K562 (cell line): ENCODE results near the gene PEX5L. TPM values are rescaled to one million over a fixed set of nuclear protein-coding genes. Genes with fewer than 3 reads are reported as not detected.

Source experiments
- ATAC-seq: fragments of 200-7000 bp; cut with Tn5 transposase; 3 replicates; pipeline ENCODE4 v1.9.1; 2020; ENCODE audit warnings: moderate library complexity
- BruUV-seq: library from RNA; stranded (reverse); fragments of 400-500 nt; replicated peaks from 2 replicates; lab custom pipeline; 2021; lab: Mats Ljungman, UMichigan
- CTCF ChIA-PET: fragments of 300-600 bp; formaldehyde crosslinking; extraction: SDS; loops from one replicate; lab custom pipeline; 2021; ENCODE audit warnings: low intra/inter-chr PET ratio; lab: Yijun Ruan, JAX
- POLR2A ChIA-PET: fragments of 300-600, 350-650 bp; sonication (Branson Sonifier 250); formaldehyde crosslinking; extraction: SDS; loops from one replicate; lab custom pipeline; 2021; ENCODE audit warnings: antibody characterized with exemption, inconsistent platforms; lab: Yijun Ruan, JAX
- DNase-seq, 4 experiments: peaks; one replicate each; pipeline versions ENCODE4 v3.0.0 to v3.0.0-alpha.2; 2011 to 2018; ENCODE audit warnings: low spot score in 3 of 4, mixed read lengths in 3 of 4; ENCODE audit errors: extremely low read depth in 1 of 4
- FAIRE-seq: peaks from 2 replicates; lab custom pipeline; 2011; peaks lifted over from hg19 to GRCh38; lab: Jason Lieb, UNC
- H2AFZ ChIP-seq: 2 replicates; pipeline ENCODE4 v1.6.0; 2011; ENCODE audit warnings: low read depth, low read length, control low read depth, inconsistent platforms
- H3K27ac ChIP-seq: fragments of 200-600 bp; 3 replicates; pipeline ENCODE4 v1.8.0; 2011; ENCODE audit warnings: low read depth, mild to moderate bottlenecking, control low read depth, inconsistent platforms, low read length, moderate library complexity, mixed read lengths; ENCODE audit errors: extremely low read depth
- H3K27me3 ChIP-seq, 2 experiments: fragments of 300-600 bp in 1 of 2; 2 replicates in 1 of 2; 3 replicates in 1 of 2; pipeline versions ENCODE4 v1.6.0 to v1.8.0; 2011; ENCODE audit warnings: inconsistent platforms in 2 of 2, low read length in 2 of 2, mild to moderate bottlenecking in 1 of 2, mixed read lengths in 1 of 2, moderate library complexity in 1 of 2; ENCODE audit not compliant: control insufficient read depth in 2 of 2, insufficient read depth in 2 of 2
- H3K36me3 ChIP-seq: fragments of 300-600 bp; 3 replicates; pipeline ENCODE4 v1.8.0; 2011; ENCODE audit warnings: mild to moderate bottlenecking, low read length, inconsistent platforms; ENCODE audit not compliant: control insufficient read depth, insufficient read depth
- H3K4me1 ChIP-seq, 2 experiments: fragments of 200-600 bp in 1 of 2; replicated peaks in 1 of 2; 2 replicates in 1 of 2; 3 replicates in 1 of 2; pipeline versions ENCODE4 v1.5.1 to v1.8.0; 2011; ENCODE audit warnings: inconsistent platforms in 2 of 2, low read length in 2 of 2, mild to moderate bottlenecking in 1 of 2, mixed read lengths in 1 of 2, moderate library complexity in 1 of 2; ENCODE audit not compliant: control insufficient read depth in 2 of 2, insufficient read depth in 2 of 2
- H3K4me2 ChIP-seq: 2 replicates; pipeline ENCODE4 v1.6.1; 2011; ENCODE audit warnings: low read length, control low read depth, inconsistent platforms, mixed read lengths; ENCODE audit not compliant: insufficient read depth
- H3K4me3 ChIP-seq: fragments of 200-600 bp; sonication (generic), shearing (Covaris generic); 2 replicates; pipeline ENCODE4 v1.5.1; 2016; ENCODE audit warnings: control low read depth, inconsistent platforms
- H3K79me2 ChIP-seq: fragments of 200-600 bp; 3 replicates; pipeline ENCODE4 v1.8.0; 2011; ENCODE audit warnings: low read length, inconsistent platforms; ENCODE audit not compliant: control insufficient read depth, insufficient read depth
- H3K9ac ChIP-seq, 2 experiments: 2 replicates each; pipeline versions ENCODE4 v1.6.0 to v1.6.1; 2011; ENCODE audit warnings: low read depth in 2 of 2, low read length in 2 of 2, control low read depth in 1 of 2, inconsistent platforms in 1 of 2, mild to moderate bottlenecking in 1 of 2, mixed read lengths in 1 of 2; ENCODE audit not compliant: insufficient read depth in 1 of 2
- H3K9me1 ChIP-seq: one replicate; pipeline ENCODE4 v1.6.0; 2011; ENCODE audit warnings: inconsistent platforms, mild to moderate bottlenecking, low read length, moderate library complexity; ENCODE audit not compliant: control insufficient read depth, insufficient read depth
- H3K9me3 ChIP-seq: replicated peaks from 2 replicates; pipeline ENCODE4 v1.5.1; 2011; ENCODE audit warnings: low read depth, low read length, inconsistent platforms; ENCODE audit not compliant: control insufficient read depth, insufficient read depth
- H4K20me1 ChIP-seq: replicated peaks from 2 replicates; pipeline ENCODE4 v1.6.1; 2011; ENCODE audit warnings: low read length, inconsistent platforms, mixed read lengths; ENCODE audit not compliant: control insufficient read depth, insufficient read depth
- DLX4 ChIP-seq: fragments of 250-450 bp; sonication (Bioruptor Pico); IDR thresholded peaks from 2 replicates; pipeline ENCODE4 v1.6.1; 2021; ENCODE audit warnings: mild to moderate bottlenecking
- EP300 ChIP-seq: IDR thresholded peaks from 2 replicates; pipeline ENCODE4 v1.6.1; 2012; ENCODE audit warnings: low read length, improper control_type of control experiment
- KDM4B ChIP-seq, 2 experiments: fragments of 450-650 bp in 1 of 2; sonication (generic) in 1 of 2; IDR thresholded peaks; 2 replicates each; pipeline ENCODE4 v1.6.1; 2016 to 2017; ENCODE audit warnings: borderline replicate concordance in 2 of 2, antibody characterized with exemption in 1 of 2, low read depth in 1 of 2, mild to moderate bottlenecking in 1 of 2
- MYC ChIP-seq, 2 experiments: fragments of 250-450 bp in 1 of 2; sonication (Bioruptor Pico) in 1 of 2; IDR thresholded peaks; 2 replicates each; pipeline versions ENCODE4 v1.5.1 to v1.6.1; 2012 to 2021; ENCODE audit warnings: low read depth in 2 of 2, borderline replicate concordance in 1 of 2, improper control_type of control experiment in 1 of 2, low read length in 1 of 2, mild to moderate bottlenecking in 1 of 2, moderate library complexity in 1 of 2
- NFIX ChIP-seq: fragments of 250-450 bp; sonication (Bioruptor Pico); IDR thresholded peaks from 2 replicates; pipeline ENCODE4 v1.4.0; 2020; ENCODE audit warnings: low read depth, mild to moderate bottlenecking, moderate library complexity
- PCBP2 ChIP-seq: fragments of 200-400 bp; formaldehyde crosslinking; IDR thresholded peaks from 2 replicates; pipeline ENCODE4 v1.6.1; 2018; ENCODE audit warnings: low read length, low read depth, mild to moderate bottlenecking, moderate library complexity; ENCODE audit not compliant: poor library complexity, severe bottlenecking
- PRPF4 ChIP-seq: fragments of 200-400 bp; formaldehyde crosslinking; IDR thresholded peaks from one replicate; pipeline ENCODE4 v1.6.1; 2017; ENCODE audit warnings: low read length, low read depth, mild to moderate bottlenecking; ENCODE audit not compliant: insufficient read depth, poor library complexity, severe bottlenecking
- SMAD1 ChIP-seq: fragments of 150-350 bp; IDR thresholded peaks from 2 replicates; pipeline ENCODE4 v1.6.1; 2014; ENCODE audit warnings: low read length, low read depth; ENCODE audit not compliant: partially characterized antibody
- TGIF2 ChIP-seq: sonication (generic); formaldehyde crosslinking; IDR thresholded peaks from 2 replicates; pipeline ENCODE4 v1.8.1; 2022; ENCODE audit warnings: mild to moderate bottlenecking, missing genetic modification reagents, moderate library complexity
- USF2 ChIP-seq: sonication (generic); formaldehyde crosslinking; IDR thresholded peaks from 2 replicates; pipeline ENCODE4 v1.5.0; 2020; ENCODE audit warnings: missing genetic modification reagents
- ZBTB8A ChIP-seq: fragments of 450-650 bp; IDR thresholded peaks from 2 replicates; pipeline ENCODE4 v1.6.1; 2018; ENCODE audit warnings: mild to moderate bottlenecking, moderate library complexity; ENCODE audit not compliant: partially characterized antibody
- ZNF280A ChIP-seq: fragments of 450-650 bp; IDR thresholded peaks from 2 replicates; pipeline ENCODE4 v1.6.1; 2018; ENCODE audit warnings: mild to moderate bottlenecking, low read depth; ENCODE audit not compliant: partially characterized antibody
- ZNF395 ChIP-seq: fragments of 200-800 bp; sonication (Bioruptor generic); IDR thresholded peaks from 2 replicates; pipeline ENCODE4 v1.6.1; 2017; ENCODE audit warnings: missing genetic modification characterization, missing compliant biosample characterization
- ZNF644 ChIP-seq: fragments of 200-800 bp; sonication (Bioruptor generic); IDR thresholded peaks from 2 replicates; pipeline ENCODE4 v1.6.1; 2016; ENCODE audit warnings: low read depth, missing genetic modification characterization, missing compliant biosample characterization
- ZNF77 ChIP-seq: fragments of 250-450 bp; sonication (Bioruptor Pico); IDR thresholded peaks from 2 replicates; pipeline ENCODE4 v1.5.0; 2020
- WGBS: fragments of 100-300 bp; shearing (Covaris generic); methylation state at CpG from one replicate; pipeline ENCODE4 v1.1.6; 2016; ENCODE audit warnings: low coverage, mixed read lengths; ENCODE audit not compliant: insufficient coverage; ENCODE audit errors: missing lambda C conversion rate; 5-methylcytosine and 5-hydroxymethylcytosine counted together
- in situ Hi-C: fragments of 300-500 bp; cut with MboI; formaldehyde crosslinking; loops from 4 replicates; pipeline ENCODE4 v1.15.0; 2018; ENCODE audit warnings: inconsistent platforms, mixed read lengths
- intact Hi-C: fragments of 100-400 bp; cut with micrococcal nuclease; formaldehyde crosslinking; loops from 2 replicates; pipeline ENCODE4 v1.14.2; 2022
- polyA plus RNA-seq, 8 experiments: library from polyadenylated mRNA; depleted of rRNA in 4 of 8; stranded (reverse) in 5 of 8; unstranded in 3 of 8; fragments of >200 nt; fragmentation: Nextera tagmentation in 2 of 8; fragmentation: Illumina TruSeq in 1 of 8; extraction: Ambion mirVana in 2 of 8; extraction: Trizol in 1 of 8; gene quantifications; 2 replicates each; pipeline versions ENCODE4 v1.2.1 to v1.2.3, GENCODE V29; 2011 to 2014; ENCODE audit warnings: inconsistent platforms in 1 of 8, missing spikeins in 1 of 8
- total RNA-seq, 7 experiments: library from RNA; depleted of rRNA in 6 of 7; stranded (reverse); fragments of >200 nt in 6 of 7; fragmentation: Illumina TruSeq in 2 of 7; extraction: Trizol in 2 of 7; gene quantifications; 2 replicates each; pipeline versions ENCODE4 v1.2.1 to v1.2.3, GENCODE V29; 2011 to 2021; ENCODE audit warnings: low replicate concordance in 1 of 7

PEX5L gene
- total and polyA plus RNA-seq, 9 of the 15 experiments (the other 6 are each of a cell fraction or from before 2014, with no cell fraction given) = not detected

GRCh38 chr3:180068023-180068422 lies 31.3 kb upstream of the PEX5L start:
- H2AFZ ChIP-seq = no peak overlapping the region
- H3K9ac ChIP-seq = no peak overlapping the region
- H3K4me2 ChIP-seq = no peak overlapping the region
- intact Hi-C loops (no loop called here), in situ Hi-C loops (no loop called here)
- H3K36me3 ChIP-seq = no peaks in the 10 kb centered on the region
- POLR2A ChIA-PET = no interaction called here
- CTCF ChIA-PET = no interaction called here
- no peak for ATAC-seq
- H3K4me1 ChIP-seq = no peaks in the 10 kb centered on the region
- H3K79me2 ChIP-seq = no peaks in the 10 kb centered on the region
- H3K9me1 ChIP-seq = no peaks in the 10 kb centered on the region
- H3K27ac ChIP-seq = no peak overlapping the region
- H3K9me3 ChIP-seq = no peaks in the 10 kb centered on the region; the same call in 1 of the 2 replicates
- BruUV-seq = no TSS peak
- DNase-seq = no peak
- H3K4me3 ChIP-seq = no peak overlapping the region
- no peaks in the 10 kb centered on the region for H4K20me1 ChIP-seq
- FAIRE-seq = no peak
- no peaks in the 10 kb centered on the region for H3K27me3 ChIP-seq
- WGBS = 0% methylated on average over 1 of the region's 1 CpG
- TF ChIP-seq USF2 (no peak), PCBP2 (no peak), EP300 (no peak), ZNF77 (CRISPR knock-in tag) (no peak), TGIF2 (no peak), ZNF395 (CRISPR knock-in tag) (no peak), MYC (IDR thresholded peaks at IDR 0.05; ENCODE audit: low read depth, low read length) (no peak), MYC (CRISPR knock-in tag; IDR thresholded peaks at IDR 0.05; ENCODE audit: borderline replicate concordance, low read depth) (no peak), PRPF4 (no peak), DLX4 (no peak), ZNF644 (no peak), ZNF280A (no peak), ZBTB8A (no peak), KDM4B (IDR thresholded peaks at IDR 0.05; ENCODE audit: borderline replicate concordance in 2 of 2, low read depth in 1 of 2) (no peak), NFIX (CRISPR knock-in tag) (no peak), SMAD1 (no peak)
